HG02884 (cell line): ENCODE measurements around the gene NONO.
"Not testable (repeated sequence)": the region's sequence is repeated elsewhere in the genome, so short reads cannot be mapped to it uniquely, and the experiment has no call there.

ENCODE experiments used
- ATAC-seq: cut with Tn5 transposase; IDR thresholded peaks from one replicate; pipeline ENCODE4 v1.9.1; 2021; ENCODE audit warnings: mild to moderate bottlenecking, moderate library complexity; ENCODE audit not compliant: unreplicated experiment

NONO gene, protein sequence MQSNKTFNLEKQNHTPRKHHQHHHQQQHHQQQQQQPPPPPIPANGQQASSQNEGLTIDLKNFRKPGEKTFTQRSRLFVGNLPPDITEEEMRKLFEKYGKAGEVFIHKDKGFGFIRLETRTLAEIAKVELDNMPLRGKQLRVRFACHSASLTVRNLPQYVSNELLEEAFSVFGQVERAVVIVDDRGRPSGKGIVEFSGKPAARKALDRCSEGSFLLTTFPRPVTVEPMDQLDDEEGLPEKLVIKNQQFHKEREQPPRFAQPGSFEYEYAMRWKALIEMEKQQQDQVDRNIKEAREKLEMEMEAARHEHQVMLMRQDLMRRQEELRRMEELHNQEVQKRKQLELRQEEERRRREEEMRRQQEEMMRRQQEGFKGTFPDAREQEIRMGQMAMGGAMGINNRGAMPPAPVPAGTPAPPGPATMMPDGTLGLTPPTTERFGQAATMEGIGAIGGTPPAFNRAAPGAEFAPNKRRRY

DNA sequence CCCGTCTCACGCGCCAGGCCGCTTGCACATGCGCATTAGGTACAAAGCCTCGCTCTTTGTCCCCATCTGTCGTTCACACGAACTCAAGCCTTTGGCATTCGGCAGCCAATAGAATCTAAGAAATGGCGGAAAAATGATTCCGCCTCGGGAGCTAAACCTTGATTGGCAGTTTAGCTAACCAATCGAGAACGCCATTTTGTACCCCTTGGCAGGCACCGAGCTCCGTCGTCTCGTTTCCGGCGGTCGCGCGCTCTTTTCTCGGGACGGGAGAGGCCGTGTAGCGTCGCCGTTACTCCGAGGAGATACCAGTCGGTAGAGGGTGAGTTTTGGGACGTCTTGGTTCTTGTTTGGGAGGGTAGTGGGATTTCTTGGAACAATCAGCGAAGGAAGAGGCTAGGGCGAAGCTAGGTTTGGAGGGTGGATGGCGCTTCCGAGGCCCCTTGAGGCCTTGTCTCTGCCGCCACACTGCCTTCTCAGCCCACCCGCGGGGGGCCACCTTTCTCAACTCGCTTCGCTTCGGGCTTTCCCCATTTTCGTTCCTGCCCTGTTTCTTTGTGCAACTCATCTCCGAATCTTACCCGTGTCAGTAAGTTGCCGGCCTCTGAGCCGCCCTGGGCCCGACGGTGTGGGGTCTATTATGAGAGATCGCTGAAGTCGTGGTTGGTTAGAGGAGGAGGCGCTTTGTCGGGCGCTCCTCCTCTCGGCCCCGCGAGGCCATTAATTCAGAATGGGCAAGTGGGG, at the start of gene NONO:
Gene NONO (plus strand): TSS at position 233 of the 741 bp plus-strand sequence. CDS start 7,003 bp downstream, outside the sequence.
- peak; percentile 79 for ATAC-seq

DNA sequence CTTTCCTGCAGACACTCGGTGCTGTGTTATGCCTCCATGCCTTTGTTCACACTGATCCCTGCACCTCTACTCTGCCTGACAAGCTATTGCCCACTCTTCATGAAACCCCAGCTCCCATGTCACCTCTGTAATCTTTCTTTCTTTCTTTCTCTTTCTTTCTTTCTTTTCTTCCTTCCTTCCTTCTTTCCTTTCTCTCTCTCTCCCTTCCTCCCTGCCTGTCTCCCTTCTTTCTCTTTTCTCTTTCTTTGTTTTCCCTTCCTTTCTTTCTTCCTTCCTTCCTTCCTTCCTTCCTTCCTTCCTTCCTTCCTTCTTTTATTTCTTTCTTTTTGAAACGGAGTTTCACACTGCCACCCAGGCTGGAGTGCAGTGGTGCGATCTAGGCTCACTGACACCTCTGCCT, 48.0 kb upstream of the NONO start:
- no peak for ATAC-seq

DNA sequence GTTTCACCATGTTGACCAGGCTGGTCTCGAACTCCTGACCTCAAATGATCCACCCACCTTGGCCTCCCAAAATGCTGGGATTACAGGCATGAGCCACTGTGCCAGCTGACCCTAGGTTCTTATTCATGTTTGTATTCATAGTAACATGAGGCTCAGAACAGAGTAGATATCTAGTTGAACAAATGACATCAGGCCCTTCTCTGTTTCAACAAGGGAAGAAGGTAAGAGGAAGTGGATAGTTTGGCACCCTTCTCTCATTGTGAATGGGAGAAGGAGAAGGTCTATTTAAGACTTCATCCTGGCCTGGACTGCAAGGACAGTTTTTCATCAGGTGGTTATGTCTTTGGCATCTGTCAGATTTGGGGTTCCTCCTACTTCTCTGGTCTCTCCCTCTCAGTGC, 46.6 kb upstream of the NONO start:
- no peak for ATAC-seq

DNA sequence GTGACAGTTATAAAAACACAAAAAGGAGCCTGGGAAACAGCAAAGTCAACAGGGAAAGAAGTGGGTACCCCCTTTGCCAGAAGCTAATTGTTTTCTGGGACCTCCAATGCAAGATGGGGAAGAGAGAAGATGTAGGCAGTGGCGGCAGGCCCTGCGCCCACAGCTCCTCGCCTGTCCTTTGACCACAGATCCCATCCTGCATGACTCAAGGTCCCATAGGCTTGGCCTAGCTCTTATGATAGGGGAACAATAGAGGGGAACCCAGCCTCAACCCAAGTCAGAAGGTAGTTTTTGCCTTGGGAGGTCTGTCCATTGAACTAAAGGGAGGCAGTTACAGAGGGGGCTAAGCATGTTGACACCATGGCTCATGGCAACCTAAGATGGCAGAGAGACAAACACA, 43.7 kb upstream of the NONO start:
- no peak for ATAC-seq

DNA sequence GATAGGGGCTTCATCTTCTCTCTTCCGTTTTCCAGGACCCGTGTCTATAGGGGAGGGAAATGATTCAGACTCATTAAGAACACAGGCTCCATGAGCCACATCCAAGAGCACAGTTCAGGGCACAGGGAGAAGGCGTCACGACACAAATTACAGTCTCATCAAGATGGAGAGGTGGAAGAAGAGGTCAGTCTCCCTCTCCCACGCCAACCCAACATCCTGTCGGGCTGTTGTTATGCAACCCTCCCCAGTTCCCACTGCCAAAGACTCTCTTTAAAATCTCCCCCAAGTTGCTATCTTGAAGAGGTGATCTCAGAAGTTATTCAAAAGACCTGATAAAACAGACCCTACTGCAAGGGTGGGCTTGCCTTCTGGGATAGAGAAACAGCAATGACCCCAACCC, 42.1 kb upstream of the NONO start:
- no peak for ATAC-seq

DNA sequence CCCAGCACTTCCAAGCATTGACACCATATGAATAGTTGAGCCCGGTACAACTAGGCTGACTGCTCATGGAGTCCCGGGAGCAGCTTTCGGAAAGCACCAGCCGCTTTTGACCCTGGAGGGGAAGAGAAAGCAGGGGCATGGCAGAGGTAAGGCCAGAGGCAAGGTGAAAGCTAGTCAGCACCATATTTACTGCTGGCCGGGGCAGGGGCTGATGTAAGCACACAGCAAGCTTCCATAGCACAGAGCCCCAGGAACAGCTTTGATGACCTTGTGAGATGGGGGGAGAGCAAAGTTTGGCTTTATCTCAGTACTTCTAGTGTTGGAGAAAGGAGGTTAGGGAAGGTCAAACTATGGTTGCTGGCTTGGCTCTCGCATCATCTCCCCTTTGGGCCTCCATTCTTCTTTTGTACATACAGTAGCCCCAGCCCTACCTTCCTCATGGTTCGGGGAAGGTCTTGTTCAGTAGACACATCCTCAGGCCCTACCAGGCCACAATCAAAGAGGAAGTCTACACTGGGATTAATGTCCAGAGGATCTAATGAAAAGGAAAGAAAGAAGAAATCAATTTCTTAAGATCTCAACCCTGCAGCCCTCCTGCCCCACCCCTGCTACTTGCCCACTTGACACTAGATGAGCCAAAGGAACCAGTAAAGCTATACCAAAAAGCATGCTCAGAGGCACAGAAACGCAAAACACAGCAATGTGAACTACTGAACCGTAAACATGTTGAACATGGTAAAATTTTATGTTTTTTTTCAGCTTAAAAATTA, 38.9 kb upstream of the NONO start:
- ATAC-seq: no peak

DNA sequence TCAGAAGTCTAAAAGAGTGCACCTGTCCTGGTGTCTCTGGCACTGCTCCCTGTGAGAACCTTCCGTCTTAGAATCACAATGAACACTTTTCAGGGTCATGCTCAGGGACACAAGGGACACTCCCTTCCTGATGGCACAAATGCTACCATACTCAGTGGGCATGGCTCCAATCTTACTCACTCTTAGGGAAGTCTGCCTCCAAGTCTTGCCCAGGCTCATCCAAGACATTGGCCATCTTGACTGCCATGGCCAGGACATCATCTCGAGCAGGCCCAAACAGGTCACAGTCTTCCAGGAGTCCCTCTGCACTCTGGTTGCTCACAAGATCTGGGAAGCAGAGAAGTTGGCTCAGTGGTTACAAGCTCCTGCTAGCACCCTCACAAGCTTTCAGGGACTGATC, 38.3 kb upstream of the NONO start:
- no peak for ATAC-seq

DNA sequence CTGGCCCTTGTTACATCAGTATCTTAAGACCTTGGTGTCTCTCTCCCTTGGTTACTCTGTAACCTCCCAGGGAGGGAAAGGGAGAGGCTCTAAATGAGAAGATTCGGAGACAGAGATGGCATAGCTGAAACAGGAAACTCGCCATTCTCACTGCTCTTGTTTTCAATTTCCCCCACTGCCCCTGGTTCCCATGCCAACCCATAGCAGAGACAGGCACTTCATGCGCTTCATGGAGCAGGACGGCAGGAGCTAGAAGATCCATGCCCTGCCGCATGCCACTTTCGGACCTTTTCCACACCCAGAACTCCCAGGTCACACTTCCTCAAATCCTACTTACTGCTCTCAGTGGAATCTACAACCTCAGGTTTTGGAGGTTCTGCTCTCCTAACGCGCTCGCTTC, 32.6 kb upstream of the NONO start:
- no peak for ATAC-seq

DNA sequence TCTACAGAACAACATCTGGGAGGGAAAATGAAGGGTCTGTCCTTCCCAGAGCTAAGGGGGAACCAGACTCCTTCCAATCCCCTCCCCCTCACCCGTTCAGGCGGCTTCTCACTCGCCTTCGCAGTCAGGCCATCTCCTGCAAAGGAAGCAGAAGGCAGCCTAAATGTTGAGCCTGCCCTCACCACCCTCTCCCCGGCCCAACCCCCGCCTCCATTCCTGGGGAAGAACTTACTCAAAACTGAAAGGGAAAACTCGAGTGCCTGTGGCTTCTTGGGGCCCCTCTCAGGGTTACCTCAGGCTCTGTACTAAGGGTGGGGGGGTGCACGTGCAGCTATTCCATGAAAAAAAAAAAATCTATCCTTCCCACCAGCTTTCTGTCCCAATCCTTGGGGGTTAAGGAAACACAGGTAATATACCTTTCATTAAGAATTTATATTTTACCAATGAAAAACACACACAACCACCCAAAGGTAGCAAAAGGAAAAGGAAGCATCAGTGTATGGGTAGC, 31.9 kb upstream of the NONO start:
- ATAC-seq: no peak

DNA sequence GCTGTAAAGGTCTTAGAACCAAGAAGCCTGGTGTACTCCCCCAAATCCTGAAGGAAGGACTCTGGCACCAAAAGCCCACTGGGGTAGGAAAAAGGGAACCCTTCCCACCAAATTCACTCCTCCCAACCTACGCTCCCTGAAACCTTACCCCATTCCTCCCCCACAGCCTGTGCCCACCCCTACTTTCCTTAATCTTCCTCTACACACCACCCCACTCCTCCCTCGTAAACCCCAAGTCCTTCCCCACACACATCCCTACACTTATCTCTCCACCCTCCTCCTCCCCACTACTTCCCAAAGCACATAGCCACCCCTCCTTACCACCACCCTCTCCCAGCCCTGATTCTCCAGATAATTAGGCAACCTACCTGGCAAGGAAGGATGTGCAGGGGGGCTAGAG, 31.2 kb upstream of the NONO start:
- ATAC-seq: no peak

DNA sequence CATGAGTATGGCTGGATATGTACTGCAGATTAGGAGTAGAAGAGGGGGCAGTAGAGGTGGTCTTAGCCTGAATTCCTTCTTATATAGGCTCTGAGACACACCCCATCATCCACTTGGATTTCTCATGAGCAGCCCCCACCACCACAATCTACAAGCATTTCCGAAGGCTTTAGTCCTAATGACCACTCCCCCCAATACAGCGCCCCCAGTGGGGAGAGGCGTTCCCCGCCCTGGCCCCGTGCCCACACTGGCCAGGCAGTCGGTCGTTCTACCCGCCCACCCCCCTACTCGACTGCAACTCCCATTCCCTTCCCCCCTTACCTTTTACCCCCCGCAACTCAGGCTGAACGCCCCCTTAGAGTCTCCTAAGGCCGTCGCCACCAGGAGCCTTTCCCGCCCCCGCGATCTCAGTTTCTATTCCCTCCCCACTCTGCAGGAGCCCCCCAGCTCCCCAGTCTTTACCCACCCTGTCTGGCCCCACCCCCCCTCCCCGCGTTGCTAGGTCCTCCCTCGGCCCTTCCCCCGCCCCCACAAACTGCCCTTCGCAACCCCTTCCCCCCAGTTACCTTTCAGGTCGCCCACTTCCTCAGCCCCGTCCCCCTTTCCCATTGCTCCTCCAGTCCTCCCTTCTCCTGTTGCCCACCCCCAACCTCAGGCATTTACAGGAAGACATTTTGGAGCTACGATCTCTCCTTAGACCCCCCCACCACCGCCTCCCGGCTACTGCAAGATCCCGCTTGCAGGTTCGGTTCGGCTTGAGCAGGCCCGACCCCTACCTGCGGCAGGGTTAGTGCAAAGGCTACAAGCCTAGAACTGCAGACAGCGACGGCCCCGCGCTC, 30.0 kb upstream of the NONO start:
- ATAC-seq: no peak

DNA sequence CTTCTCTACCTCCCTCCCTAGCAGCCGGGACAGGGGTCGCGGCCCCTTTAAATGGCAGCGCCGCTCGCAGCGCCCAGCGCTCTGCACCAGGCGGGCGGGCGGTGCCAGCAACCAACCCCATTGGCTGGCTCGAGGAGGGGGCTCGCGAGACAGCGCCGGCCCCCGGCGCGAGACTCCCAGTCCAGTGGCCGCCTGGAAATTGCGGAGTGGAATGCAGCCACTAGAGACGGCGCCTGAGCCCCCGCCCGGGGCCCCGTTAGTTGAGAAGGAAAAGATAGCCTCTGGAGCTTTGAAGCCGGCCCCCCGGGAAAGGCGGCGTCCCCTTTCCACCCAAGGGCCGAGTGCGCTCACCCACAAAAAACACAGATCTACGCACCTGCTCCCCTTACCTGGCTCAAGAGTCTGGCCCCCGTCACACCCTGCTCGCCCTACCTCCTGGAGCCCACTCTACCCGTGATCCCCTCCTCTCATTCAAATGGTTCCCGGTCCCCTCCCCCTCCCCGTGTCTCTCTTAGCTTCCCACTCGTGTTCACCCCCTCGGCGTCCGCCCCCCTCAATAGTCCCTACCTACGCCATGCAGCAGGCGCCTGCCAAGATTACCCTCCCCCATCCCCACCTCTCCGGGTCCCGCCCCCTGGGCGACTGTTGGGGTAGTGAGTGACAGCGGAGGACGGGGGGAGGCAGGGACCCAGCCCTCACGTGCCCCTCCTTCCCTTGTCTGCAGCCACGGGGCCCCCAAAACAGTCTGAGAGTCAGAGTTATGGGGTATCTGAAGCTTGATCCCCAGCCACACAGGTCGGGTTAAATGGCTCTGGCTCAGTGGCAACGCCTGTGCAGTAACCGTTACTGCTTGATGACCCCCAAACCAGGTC, 29.1 kb upstream of the NONO start, which contains the start of gene ZMYM3:
Gene ZMYM3 (minus strand): TSS at position 49 of the 872 bp plus-strand sequence. CDS start 885 bp downstream, outside the sequence.
- peak; percentile 71 for ATAC-seq

DNA sequence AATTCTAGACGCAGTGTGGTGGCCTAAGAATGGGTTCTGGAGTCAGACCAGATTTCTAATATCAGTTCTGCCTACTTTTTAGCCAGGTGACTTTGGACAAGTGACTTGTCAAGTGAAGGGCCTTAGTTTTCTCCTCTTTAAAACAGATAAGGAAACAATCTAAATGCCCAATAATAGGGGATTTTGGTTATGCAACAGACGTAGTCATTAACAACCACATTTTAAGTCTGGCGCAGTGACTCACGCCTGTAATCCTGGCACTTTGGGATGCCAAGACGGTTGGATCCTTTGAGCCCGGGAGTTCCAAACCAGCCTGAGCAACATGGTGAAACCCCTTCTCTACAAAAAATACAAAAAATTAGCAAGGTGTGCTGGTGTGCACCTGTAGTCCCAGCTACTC, 27.4 kb upstream of the NONO start:
- ATAC-seq: no peak

DNA sequence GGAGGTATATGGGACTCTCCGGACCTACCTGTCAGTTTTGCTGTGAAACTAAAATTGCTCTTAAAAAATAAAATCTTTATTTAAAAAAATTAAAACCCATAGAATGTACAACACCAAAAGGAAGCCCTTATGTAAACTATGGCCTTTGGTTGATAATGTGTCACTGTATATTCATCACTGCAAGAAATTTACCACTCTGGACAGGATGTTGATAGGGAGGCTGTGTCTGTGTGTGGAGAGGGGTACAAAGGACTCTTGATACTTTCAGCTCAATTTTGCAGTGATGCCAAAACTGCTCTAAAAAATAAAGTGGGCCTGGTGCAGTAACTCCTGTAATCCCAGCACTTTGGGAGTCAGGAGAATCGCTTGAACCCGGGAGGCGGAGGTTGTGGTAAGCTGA, 26.6 kb upstream of the NONO start:
- no peak for ATAC-seq

DNA sequence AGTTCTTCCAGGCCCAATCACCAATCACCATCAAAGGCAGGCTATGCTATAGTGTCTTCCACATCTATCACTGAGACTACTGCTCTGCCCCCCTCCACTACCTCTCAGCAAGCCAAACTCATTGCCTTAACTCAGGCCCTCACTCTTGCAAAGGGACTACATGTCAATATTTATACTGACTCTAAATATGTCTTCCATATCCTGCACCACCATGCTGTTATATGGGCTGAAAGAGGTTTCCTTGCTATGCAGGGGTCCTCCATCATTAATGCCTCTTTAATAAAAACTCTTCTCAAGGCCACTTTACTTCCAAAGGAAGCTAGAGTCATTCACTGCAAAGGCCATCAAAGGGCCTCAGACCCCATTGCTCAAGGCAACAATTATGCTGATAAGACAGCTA, 14.8 kb upstream of the NONO start:
- not testable (repeated sequence) for ATAC-seq

DNA sequence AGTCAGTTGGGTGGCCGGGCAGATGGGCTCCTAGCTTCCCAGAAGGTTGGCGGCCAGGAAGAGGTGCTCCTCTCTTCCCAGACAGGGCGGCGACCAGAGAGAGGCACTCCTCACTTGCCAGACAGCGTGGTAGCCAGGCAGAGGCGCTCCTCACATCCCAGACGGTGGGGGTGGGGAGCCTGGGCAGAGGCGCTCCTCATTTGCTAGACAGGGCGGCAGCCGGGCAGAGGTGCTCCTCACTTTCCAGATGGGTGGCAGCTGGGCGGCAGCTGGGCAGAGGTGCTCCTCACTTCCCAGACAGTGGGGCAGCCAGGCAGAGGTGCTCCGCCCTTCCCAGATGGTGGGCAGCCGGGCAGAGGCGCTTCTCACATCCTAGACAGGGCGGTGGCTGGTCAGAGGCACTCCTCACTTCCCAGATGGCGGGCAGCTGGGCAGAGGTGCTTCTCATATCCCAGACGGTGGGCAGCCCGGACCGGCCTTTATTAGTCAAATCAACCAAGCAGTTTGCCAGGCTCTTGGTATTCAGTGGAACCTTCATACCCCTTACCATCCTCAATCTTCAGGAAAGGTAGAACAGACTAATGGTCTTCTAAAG, 13.5 kb upstream of the NONO start:
- ATAC-seq: no peak

DNA sequence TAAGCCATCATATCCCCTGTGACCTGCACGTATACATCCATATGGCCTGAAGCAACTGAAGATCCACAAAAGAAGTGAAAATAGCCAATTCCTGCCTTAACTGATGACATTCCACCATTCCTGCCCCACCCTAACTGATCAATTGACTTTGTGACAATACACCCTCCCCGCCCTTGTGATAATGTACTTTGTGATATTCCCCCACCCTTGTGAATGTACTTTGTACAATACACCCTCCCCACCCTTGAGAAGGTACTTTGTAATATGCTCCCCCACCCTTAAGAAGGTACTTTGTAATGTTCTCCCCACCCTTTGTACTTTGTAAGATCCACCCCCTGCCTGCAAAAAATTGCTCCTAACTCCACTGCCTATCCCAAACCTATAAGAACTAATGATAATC, 11.1 kb upstream of the NONO start:
- not testable (repeated sequence) for ATAC-seq

DNA sequence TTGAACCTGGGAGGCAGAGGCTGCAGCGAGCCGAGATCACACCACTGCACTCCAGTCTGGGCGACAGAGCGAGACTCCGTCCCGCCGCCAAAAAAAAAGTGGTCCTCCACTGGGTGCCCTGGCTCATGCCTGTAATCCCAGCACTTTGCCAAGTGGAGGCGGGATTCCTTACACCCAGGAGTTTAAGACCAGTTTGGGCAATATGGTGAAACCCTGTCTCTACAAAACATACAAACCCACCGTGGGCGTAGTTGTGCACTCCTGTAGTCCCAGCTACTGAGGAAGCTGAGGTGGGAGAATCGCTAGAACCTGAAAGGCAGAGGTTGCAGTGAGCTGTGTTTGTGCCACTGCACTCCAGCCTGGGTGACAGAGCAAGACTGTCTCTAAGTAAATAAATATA, 2.1 kb upstream of the NONO start:
- not testable (repeated sequence) for ATAC-seq
